ENCODE results near the gene SAMHD1. TPM values are rescaled to one million over a fixed set of nuclear protein-coding genes. Genes with fewer than 3 reads are reported as not detected.

Gene SAMHD1
- total and polyA plus RNA-seq, 9 of the 15 experiments (the other 6 are each of a cell fraction or from before 2014, with no cell fraction given) = 6.8 to 20.4 (median 14.8) TPM

DNA sequence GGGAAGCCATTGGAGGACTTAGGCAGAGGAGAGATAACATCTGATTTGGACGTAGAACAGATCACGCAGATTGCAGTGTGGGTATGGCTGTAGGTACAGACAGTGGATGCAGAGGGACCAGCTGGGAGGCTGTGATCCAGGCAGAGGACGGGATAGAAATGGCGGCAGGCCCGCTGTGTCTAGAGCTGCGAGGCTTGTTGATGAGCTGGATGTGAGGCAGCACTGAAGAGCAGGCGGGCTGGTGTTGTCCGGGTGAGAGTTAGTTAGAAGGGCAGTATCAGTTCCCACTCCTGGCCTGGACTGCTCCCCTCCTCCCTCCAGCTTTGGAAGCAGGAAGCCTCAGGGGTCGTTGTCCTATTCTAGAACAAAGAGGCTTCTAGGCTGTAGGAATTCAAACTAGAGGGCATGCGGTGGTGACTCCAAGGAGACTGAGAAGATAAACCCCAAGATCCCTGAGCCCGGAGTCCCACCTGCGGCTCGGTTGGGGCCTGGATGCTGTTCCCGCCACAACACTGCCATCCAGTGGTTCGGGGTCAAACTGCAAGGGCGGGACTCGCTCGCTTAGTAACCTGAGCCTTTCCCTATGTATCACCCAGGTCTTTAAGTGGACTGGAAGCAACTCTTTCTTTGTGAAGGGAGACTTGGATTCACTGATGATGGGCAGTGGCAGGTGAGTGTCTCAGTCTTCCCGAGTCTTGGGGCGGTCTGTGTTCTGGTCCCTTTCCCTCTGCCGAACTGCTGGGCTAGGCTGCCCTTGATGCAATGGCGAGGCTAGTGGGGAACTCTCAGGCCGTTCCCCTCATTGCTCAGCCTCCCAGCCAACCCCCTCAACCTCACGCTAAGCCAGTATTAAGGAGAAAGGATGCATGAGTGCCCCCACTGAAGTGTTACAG, 64.4 kb downstream of the SAMHD1 start (continued):
- TF ChIP-seq DEAF1 (CRISPR knock-in tag; IDR thresholded peaks at IDR 0.05) (peak; percentile 96), MCM2 (IDR thresholded peaks at IDR 0.05; ENCODE audit: low read depth) (no peak), HDAC6 (IDR thresholded peaks at IDR 0.05; ENCODE audit: low read depth, low read length) (no peak), GABPB1 (CRISPR knock-in tag; IDR thresholded peaks at IDR 0.05) (peak; percentile 58; the same call in 1 of the 2 replicates), ESRRB (CRISPR knock-in tag; IDR thresholded peaks at IDR 0.05; ENCODE audit: borderline replicate concordance) (no peak), PHF21A (IDR thresholded peaks at IDR 0.05; ENCODE audit: borderline replicate concordance, low read depth) (no peak), SMC3 (conservative IDR thresholded peaks at IDR 0.05; ENCODE audit: insufficient read depth, low read depth, low read length) (peak; percentile 85), HNRNPL (IDR thresholded peaks at IDR 0.05; ENCODE audit: low read depth, low read length) (no peak), KLF13 (tag; IDR thresholded peaks at IDR 0.05; ENCODE audit: borderline replicate concordance, low read depth) (no peak), AFF1 (IDR thresholded peaks at IDR 0.05; ENCODE audit: low read depth in 1 of 2, partially characterized antibody in 2 of 2) (no peak)
- TF ChIP-seq, protein P1, sequence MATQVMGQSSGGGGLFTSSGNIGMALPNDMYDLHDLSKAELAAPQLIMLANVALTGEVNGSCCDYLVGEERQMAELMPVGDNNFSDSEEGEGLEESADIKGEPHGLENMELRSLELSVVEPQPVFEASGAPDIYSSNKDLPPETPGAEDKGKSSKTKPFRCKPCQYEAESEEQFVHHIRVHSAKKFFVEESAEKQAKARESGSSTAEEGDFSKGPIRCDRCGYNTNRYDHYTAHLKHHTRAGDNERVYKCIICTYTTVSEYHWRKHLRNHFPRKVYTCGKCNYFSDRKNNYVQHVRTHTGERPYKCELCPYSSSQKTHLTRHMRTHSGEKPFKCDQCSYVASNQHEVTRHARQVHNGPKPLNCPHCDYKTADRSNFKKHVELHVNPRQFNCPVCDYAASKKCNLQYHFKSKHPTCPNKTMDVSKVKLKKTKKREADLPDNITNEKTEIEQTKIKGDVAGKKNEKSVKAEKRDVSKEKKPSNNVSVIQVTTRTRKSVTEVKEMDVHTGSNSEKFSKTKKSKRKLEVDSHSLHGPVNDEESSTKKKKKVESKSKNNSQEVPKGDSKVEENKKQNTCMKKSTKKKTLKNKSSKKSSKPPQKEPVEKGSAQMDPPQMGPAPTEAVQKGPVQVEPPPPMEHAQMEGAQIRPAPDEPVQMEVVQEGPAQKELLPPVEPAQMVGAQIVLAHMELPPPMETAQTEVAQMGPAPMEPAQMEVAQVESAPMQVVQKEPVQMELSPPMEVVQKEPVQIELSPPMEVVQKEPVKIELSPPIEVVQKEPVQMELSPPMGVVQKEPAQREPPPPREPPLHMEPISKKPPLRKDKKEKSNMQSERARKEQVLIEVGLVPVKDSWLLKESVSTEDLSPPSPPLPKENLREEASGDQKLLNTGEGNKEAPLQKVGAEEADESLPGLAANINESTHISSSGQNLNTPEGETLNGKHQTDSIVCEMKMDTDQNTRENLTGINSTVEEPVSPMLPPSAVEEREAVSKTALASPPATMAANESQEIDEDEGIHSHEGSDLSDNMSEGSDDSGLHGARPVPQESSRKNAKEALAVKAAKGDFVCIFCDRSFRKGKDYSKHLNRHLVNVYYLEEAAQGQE (IDR thresholded peaks at IDR 0.05; ENCODE audit: borderline replicate concordance) = peak; percentile 80
- TF ChIP-seq, protein P1 (CRISPR knock-in tag; IDR thresholded peaks at IDR 0.05; ENCODE audit: low read depth) = no peak

Data from K562 (cell line).